ENCODE results near the gene MED25. TPM values are rescaled to one million over a fixed set of nuclear protein-coding genes. Genes with fewer than 3 reads are reported as not detected.
A peak's percentile ranks its signal among the peaks of the same experiment; 100 is the strongest.

The MED25 gene
- polyA plus RNA-seq, 1 of the 3 experiments (the other 2 are of a cell fraction) = 30.2 TPM

DNA sequence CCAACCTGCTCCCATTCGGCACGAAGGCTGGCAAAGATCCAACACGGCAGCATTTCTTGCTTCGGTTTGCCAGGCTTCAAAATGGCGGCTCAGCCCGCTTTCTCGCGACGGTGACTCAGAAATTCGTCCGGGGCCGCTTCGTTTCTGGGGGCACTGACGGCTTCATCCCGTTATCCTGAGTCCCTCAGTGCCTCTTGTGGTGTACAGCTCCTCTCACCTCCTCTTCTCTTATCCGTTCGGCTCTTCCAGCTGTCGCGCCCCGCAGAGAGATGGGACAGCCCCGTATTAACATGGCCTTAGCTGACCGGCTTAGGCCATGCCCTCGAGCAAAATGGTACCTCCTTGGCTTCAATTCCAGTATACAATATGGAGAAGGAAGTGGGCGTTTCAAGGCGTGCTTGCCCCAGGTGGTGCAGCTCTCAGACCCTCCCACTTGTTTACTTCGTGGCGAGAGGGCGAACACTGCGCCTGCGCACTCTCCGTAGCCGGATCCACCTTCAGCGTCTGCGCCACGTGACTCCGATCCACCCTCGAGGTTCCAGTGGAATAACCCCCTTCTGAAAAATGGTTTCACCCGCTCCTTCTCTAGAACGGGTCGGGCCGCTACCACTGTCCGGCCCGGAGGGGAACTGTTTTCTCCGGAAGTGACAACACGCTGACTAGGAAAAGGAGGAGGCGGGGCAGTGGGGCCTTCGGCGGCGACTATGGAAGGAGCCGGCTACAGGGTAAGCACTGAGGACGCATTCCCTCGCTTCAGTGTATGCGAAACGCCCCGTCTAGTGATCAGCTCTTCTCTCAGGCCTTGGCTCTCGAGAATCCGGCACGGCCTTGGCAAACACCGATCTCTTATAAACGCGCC, 59.2 kb downstream of the MED25 start, which contains the start of the genes AKT1S1 and TBC1D17:
AKT1S1 (minus strand) TSS at position 336 of the 859 bp plus-strand sequence. CDS start 4,060 bp downstream, outside the sequence.
TBC1D17 (plus strand) TSS at position 683 of the 859 bp plus-strand sequence; CDS start at position 705, 22 bp downstream.
- peak; percentile 91 for DNase-seq
- WGBS (ENCODE audit: low lambda C conversion rate) = under 1% methylated on average over 37 of the region's 61 CpGs
- Histone ChIP-seq H3K9me3 (no peaks in the 10 kb centered on the region), H3K79me2 (ENCODE audit: insufficient read depth) (peaks cover 50% of the 10 kb centered on the region), H3K9ac (peak within 1 kb of the TSS; percentile 97), H4K20me1 (ENCODE audit: insufficient read depth) (no peaks in the 10 kb centered on the region), H3K4me2 (peak within 1 kb of the TSS; percentile 97), H3F3A (replicated peaks; ENCODE audit: insufficient read depth) (no peaks in the 10 kb centered on the region), H3K4me1 (ENCODE audit: control insufficient read depth in 1 of 2, insufficient read depth in 2 of 2, low read depth in 1 of 2, low read length in 1 of 2) (peaks cover 7 to 23% of the 10 kb centered on the region in 2 experiments; a peak in 3 of 4 replicates), H2AFZ (ENCODE audit: low read depth) (peak within 1 kb of the TSS; percentile 84), H3K9me2 (no peaks in the 10 kb centered on the region), H3K27ac (ENCODE audit: low read depth in 2 of 2, low read length in 1 of 2) (peak within 1 kb of the TSS; percentile 96 to 99), H3K4me3 (ENCODE audit: low read depth in 2 of 2, low read length in 1 of 2) (peak within 1 kb of the TSS; percentile 98 to 99), H3K27me3 (ENCODE audit: insufficient read depth) (no peaks in the 10 kb centered on the region), H3K36me3 (replicated peaks in 1 of 2; ENCODE audit: control insufficient read depth in 1 of 2, insufficient read depth in 2 of 2, low read length in 1 of 2) (peaks cover 28 to 43% of the 10 kb centered on the region in 2 experiments)
- TF ChIP-seq USF2 (IDR thresholded peaks at IDR 0.05; ENCODE audit: borderline replicate concordance, low read depth, low read length) (peak; percentile 91), YY1 (IDR thresholded peaks at IDR 0.05; ENCODE audit: low read depth) (peak; percentile 91), USF1 (IDR thresholded peaks at IDR 0.05; ENCODE audit: borderline replicate concordance, low read depth) (peak; percentile 98), FOSL2 (IDR thresholded peaks at IDR 0.05; ENCODE audit: borderline replicate concordance, low read depth) (0 out of 2 replicates have a peak, but pooled peaks have one; percentile 4), POLR2AphosphoS5 (IDR thresholded peaks at IDR 0.05; ENCODE audit: low read depth, low read length) (peak; percentile 45), FOXM1 (IDR thresholded peaks at IDR 0.05; ENCODE audit: low read depth) (no peak), NRF1 (IDR thresholded peaks at IDR 0.05; ENCODE audit: low read depth, low read length) (peak; percentile 82), MXI1 (IDR thresholded peaks at IDR 0.05; ENCODE audit: low read depth, low read length) (peak; percentile 87; the same call in 1 of the 2 replicates), FOXJ3 (CRISPR knock-in tag; IDR thresholded peaks at IDR 0.05) (peak; percentile 44), CHD2 (IDR thresholded peaks at IDR 0.05; ENCODE audit: low read length, partially characterized antibody) (peak; percentile 97), ELF1 (IDR thresholded peaks at IDR 0.05) (peak; percentile 64; the same call in 1 of the 2 replicates), RFX5 (IDR thresholded peaks at IDR 0.05; ENCODE audit: low read length) (no peak), SIN3A (IDR thresholded peaks at IDR 0.05; ENCODE audit: borderline replicate concordance, low read depth, low read length) (peak; percentile 19; the same call in 1 of the 2 replicates), JUND (IDR thresholded peaks at IDR 0.05) (peak; percentile 59; the same call in 1 of the 2 replicates), RAD21 (IDR thresholded peaks at IDR 0.05; ENCODE audit: low read length) (no peak), GABPA (IDR thresholded peaks at IDR 0.05; ENCODE audit: low read depth) (peak; percentile 82), TEAD4 (IDR thresholded peaks at IDR 0.05; ENCODE audit: borderline replicate concordance, insufficient read depth) (no peak), RXRA (IDR thresholded peaks at IDR 0.05; ENCODE audit: borderline replicate concordance, low read depth) (no peak), ZBTB33 (IDR thresholded peaks at IDR 0.05; ENCODE audit: borderline replicate concordance, low read depth) (peak; percentile 95), IRF3 (IDR thresholded peaks at IDR 0.05; ENCODE audit: low read depth, low read length) (0 out of 2 replicates have a peak, but pooled peaks have one; percentile 5), NFIC (IDR thresholded peaks at IDR 0.05; ENCODE audit: borderline replicate concordance) (peak; percentile 93)
- TF ChIP-seq, protein P1, sequence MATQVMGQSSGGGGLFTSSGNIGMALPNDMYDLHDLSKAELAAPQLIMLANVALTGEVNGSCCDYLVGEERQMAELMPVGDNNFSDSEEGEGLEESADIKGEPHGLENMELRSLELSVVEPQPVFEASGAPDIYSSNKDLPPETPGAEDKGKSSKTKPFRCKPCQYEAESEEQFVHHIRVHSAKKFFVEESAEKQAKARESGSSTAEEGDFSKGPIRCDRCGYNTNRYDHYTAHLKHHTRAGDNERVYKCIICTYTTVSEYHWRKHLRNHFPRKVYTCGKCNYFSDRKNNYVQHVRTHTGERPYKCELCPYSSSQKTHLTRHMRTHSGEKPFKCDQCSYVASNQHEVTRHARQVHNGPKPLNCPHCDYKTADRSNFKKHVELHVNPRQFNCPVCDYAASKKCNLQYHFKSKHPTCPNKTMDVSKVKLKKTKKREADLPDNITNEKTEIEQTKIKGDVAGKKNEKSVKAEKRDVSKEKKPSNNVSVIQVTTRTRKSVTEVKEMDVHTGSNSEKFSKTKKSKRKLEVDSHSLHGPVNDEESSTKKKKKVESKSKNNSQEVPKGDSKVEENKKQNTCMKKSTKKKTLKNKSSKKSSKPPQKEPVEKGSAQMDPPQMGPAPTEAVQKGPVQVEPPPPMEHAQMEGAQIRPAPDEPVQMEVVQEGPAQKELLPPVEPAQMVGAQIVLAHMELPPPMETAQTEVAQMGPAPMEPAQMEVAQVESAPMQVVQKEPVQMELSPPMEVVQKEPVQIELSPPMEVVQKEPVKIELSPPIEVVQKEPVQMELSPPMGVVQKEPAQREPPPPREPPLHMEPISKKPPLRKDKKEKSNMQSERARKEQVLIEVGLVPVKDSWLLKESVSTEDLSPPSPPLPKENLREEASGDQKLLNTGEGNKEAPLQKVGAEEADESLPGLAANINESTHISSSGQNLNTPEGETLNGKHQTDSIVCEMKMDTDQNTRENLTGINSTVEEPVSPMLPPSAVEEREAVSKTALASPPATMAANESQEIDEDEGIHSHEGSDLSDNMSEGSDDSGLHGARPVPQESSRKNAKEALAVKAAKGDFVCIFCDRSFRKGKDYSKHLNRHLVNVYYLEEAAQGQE (IDR thresholded peaks at IDR 0.05; ENCODE audit: low read depth, low read length) = 0 out of 2 replicates have a peak, but pooled peaks have one; percentile 12
- TF ChIP-seq, protein P2, sequence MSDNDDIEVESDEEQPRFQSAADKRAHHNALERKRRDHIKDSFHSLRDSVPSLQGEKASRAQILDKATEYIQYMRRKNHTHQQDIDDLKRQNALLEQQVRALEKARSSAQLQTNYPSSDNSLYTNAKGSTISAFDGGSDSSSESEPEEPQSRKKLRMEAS (IDR thresholded peaks at IDR 0.05; ENCODE audit: low read depth) = peak; percentile 90
- ChIA-PET POLR2A (interaction anchor here (0.6 to 3.5 kb wide), 10 partner anchors 9 to 268 kb away, joined by 3 to 22 read pairs (median 6); partner anchors contain the start of genes FUZ, NUP62, PNKP and PTOV1), CTCF (interaction anchor here (0.6 to 1.0 kb wide), 6 partner anchors 11 to 415 kb away, joined by 3 to 6 read pairs (median 3); partner anchors contain the start of gene ATF5)
